HG03095 (cell line): ENCODE results near the gene EP300.
A peak's percentile ranks its signal among the peaks of the same experiment; 100 is the strongest.

ENCODE experiments used
- ATAC-seq: cut with Tn5 transposase; IDR thresholded peaks from one replicate; pipeline ENCODE4 v1.9.1; 2021; ENCODE audit warnings: moderate library complexity; ENCODE audit not compliant: unreplicated experiment

EP300 gene

GRCh38 chr22:41204066-41204465 is 111.7 kb downstream of the EP300 start:
- ATAC-seq = no peak

- ATAC-seq = peak; percentile 98
Observed at GRCh38 chr22:41204992-41205900, 112.9 kb downstream of the EP300 start, which contains the start of gene L3MBTL2. L3MBTL2 (plus strand) TSS chr22:41205312; CDS start chr22:41205363, 51 bp downstream.

- no peak for ATAC-seq
Observed at GRCh38 chr22:41206719-41207118, 114.3 kb downstream of the EP300 start.

- ATAC-seq = no peak
Observed at GRCh38 chr22:41215409-41215808, 123.0 kb downstream of the EP300 start.

GRCh38 chr22:41215926-41216325 is 123.5 kb downstream of the EP300 start:
- no peak for ATAC-seq

GRCh38 chr22:41216984-41217383 is 124.6 kb downstream of the EP300 start:
- no peak for ATAC-seq

GRCh38 chr22:41217553-41218157 is 125.3 kb downstream of the EP300 start:
- ATAC-seq = peak; percentile 65

- no peak for ATAC-seq
Observed at GRCh38 chr22:41222846-41223507, 130.6 kb downstream of the EP300 start.

GRCh38 chr22:41223535-41223934 is 131.1 kb downstream of the EP300 start:
- no peak for ATAC-seq

- ATAC-seq = no peak
Observed at GRCh38 chr22:41226723-41227655, 134.6 kb downstream of the EP300 start.

- ATAC-seq = no peak
Observed at GRCh38 chr22:41229215-41229614, 136.8 kb downstream of the EP300 start.
